ENCODE measurements around the gene PJA1. TPM values are rescaled to one million over a fixed set of nuclear protein-coding genes. Genes with fewer than 3 reads are reported as not detected.

PJA1 gene
- total and polyA plus RNA-seq, 7 donors: 3.5 to 13.4 (median 7.4) TPM

DNA sequence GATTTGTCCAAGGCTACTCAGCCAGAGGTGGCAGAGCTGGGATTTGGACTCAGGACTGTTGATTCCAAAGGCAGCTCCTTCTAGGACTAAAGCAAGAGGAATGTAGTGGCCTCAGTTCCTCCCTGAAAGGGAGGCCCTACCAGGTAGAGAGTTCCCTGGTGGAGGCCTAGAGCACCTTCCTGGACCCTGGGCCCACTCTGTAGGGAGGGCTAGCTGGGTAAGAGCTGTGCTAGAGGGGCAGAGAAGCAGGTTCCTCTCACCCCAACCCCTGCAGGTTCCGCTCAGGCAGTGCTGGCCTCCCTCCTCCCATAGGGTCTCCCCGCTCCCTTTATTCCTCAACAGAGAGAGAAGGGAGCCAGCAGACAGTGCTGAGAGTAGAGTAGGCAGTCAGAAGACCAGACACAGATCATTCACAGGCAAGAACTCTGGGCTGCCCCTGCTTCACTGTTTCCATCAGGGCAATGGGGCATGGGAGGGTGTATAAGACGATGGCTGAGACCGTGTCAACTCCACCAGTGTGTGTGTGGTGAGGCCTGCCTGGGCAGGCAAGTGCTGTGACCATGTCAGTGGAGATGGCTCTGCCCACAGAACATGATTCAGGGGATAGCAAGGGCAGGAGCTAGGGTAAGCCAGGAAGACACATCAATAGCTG lies 12.4 kb upstream of the PJA1 start:
- intact Hi-C loops (cut with DNase I): no loop called here
- no peaks in the 10 kb centered on the region for H3K9me3 ChIP-seq
- ATAC-seq (no peak), DNase-seq (no peak)
- TF ChIP-seq, protein P1, sequence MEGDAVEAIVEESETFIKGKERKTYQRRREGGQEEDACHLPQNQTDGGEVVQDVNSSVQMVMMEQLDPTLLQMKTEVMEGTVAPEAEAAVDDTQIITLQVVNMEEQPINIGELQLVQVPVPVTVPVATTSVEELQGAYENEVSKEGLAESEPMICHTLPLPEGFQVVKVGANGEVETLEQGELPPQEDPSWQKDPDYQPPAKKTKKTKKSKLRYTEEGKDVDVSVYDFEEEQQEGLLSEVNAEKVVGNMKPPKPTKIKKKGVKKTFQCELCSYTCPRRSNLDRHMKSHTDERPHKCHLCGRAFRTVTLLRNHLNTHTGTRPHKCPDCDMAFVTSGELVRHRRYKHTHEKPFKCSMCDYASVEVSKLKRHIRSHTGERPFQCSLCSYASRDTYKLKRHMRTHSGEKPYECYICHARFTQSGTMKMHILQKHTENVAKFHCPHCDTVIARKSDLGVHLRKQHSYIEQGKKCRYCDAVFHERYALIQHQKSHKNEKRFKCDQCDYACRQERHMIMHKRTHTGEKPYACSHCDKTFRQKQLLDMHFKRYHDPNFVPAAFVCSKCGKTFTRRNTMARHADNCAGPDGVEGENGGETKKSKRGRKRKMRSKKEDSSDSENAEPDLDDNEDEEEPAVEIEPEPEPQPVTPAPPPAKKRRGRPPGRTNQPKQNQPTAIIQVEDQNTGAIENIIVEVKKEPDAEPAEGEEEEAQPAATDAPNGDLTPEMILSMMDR (IDR thresholded peaks at IDR 0.05): no peak
- no peak overlapping the region for H3K27ac ChIP-seq
- H3K36me3 ChIP-seq (ENCODE audit: insufficient read depth in 1 of 2, low read depth in 1 of 2): no peaks in the 10 kb centered on the region
- no peaks in the 10 kb centered on the region for H3K4me1 ChIP-seq
- peaks cover 0 to 32% (median 0%) of the 10 kb centered on the region in 3 donors for H3K27me3 ChIP-seq (ENCODE audit: insufficient read depth in 3 of 3, low read length in 2 of 3)
- no peak overlapping the region for H3K4me3 ChIP-seq
- WGBS, 3 donors: 88 to 100% (median 94%) methylated on average over 4 of the region's 4 CpGs

DNA sequence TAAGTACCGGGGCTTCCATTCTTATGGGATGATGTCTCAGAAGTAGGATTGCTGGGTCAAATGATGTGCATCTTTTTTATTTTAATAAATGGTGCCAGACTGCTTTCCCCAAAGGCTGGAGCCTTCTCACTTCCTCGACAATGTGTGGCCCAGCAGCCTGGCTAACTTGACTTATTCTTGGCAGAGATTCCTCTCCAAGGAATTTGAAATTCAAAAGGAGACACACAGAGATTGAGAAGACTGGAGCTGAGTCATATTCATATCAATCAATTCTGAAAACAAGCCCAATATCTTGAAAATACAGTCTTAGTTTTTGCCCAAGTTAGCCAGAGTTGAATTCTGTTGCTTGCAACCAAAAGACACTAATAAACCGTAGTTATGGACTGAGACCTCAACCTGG lies 10.8 kb upstream of the PJA1 start:
- Histone ChIP-seq H3K27me3 (ENCODE audit: insufficient read depth in 3 of 3, low read length in 2 of 3) (peaks cover 0 to 30% (median 0%) of the 10 kb centered on the region in 3 donors), H3K4me1 (no peaks in the 10 kb centered on the region), H3K4me3 (no peak overlapping the region), H3K36me3 (ENCODE audit: insufficient read depth in 1 of 2, low read depth in 1 of 2) (no peaks in the 10 kb centered on the region), H3K27ac (no peak overlapping the region), H3K9me3 (no peaks in the 10 kb centered on the region)
- intact Hi-C loops (cut with DNase I): no loop called here
- TF ChIP-seq, protein P1 (IDR thresholded peaks at IDR 0.05): no peak
- ATAC-seq: no peak
- WGBS, 3 donors: 61 to 76% (median 68%) methylated on average over 3 of the region's 3 CpGs
- no peak for DNase-seq

DNA sequence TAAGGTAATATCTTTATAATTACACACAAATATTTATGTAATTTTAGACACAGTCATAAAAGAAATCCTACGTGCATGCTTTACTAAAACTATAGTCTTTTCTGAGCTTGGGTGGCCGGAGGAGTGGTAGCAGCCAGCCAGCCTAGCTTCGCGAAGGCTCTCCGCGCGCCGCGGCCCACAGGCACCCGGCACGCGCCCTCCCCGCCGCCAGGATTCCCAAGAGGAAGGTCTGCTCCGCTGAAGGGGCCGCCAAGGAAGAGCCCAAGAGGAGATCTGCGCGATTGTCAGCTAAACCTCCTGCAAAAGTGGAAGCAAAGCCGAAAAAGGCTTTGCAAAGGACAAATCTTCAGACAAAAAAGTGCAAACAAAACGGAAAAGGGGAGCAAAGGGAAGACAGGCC lies 8.7 kb upstream of the PJA1 start:
- intact Hi-C loops (cut with DNase I): no loop called here
- no peak overlapping the region for H3K4me3 ChIP-seq
- H3K27me3 ChIP-seq (ENCODE audit: insufficient read depth in 3 of 3, low read length in 2 of 3): peaks cover 0 to 15% (median 0%) of the 10 kb centered on the region in 3 donors
- H3K36me3 ChIP-seq (ENCODE audit: insufficient read depth in 1 of 2, low read depth in 1 of 2): no peaks in the 10 kb centered on the region
- no peak overlapping the region for H3K27ac ChIP-seq
- no peaks in the 10 kb centered on the region for H3K4me1 ChIP-seq
- WGBS, 3 donors: 58 to 60% (median 59%) methylated on average over 20 of the region's 20 CpGs
- TF ChIP-seq, protein P1 (IDR thresholded peaks at IDR 0.05): no peak
- peaks cover 3% of the 10 kb centered on the region for H3K9me3 ChIP-seq
- ATAC-seq: no peak
- DNase-seq: no peak

DNA sequence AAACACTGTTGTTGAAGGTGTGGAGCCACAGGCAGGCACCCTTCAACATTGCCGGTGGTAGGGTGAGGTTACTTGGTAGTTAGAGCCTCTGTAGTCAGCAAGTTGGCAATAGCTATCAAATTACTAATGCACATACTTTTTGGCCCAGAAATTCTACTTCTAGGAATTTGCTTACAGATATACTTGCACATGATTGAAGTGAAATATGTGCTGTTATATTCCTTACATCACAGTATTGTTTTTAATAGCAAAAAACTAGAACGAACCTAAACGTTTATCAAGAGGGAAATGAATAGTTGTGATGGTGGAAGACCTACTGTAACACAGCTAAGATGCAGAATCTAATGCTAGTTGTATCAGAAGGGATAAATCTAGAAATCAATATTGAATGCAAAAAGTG lies 7.7 kb upstream of the PJA1 start:
- Histone ChIP-seq H3K27me3 (ENCODE audit: insufficient read depth in 3 of 3, low read length in 2 of 3) (peaks cover 0 to 11% (median 0%) of the 10 kb centered on the region in 3 donors), H3K27ac (no peak overlapping the region), H3K4me3 (no peak overlapping the region), H3K9me3 (peaks cover 6% of the 10 kb centered on the region), H3K36me3 (ENCODE audit: insufficient read depth in 1 of 2, low read depth in 1 of 2) (no peaks in the 10 kb centered on the region), H3K4me1 (no peaks in the 10 kb centered on the region)
- ATAC-seq (no peak), DNase-seq (no peak)
- TF ChIP-seq, protein P1 (IDR thresholded peaks at IDR 0.05): no peak
- 60 to 73% (median 63%) methylated on average over 3 of the region's 3 CpGs for WGBS, 3 donors
- intact Hi-C loops (cut with DNase I): no loop called here

DNA sequence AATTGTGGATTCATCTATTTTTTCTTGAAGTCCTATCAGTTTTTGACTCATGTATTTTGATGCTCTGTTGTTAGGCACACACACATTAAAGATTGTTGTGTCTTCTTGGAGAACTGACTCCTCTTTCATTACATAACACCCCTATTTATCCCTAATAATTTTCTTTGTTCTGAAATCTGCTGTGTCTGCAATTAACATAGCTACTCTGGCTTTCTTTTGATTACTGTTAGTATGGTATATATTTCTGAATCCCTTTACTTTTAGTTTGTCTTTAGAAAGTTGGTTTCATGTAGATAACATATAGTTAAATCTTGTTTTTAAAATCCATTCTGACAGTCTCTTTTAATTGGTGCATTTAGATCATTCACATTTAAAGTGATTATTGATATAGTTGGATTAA lies 5.1 kb upstream of the PJA1 start:
- TF ChIP-seq, protein P1 (IDR thresholded peaks at IDR 0.05): no peak
- no peak for ATAC-seq
- intact Hi-C loops (cut with DNase I): no loop called here
- no peak for DNase-seq
- H3K36me3 ChIP-seq (ENCODE audit: insufficient read depth in 1 of 2, low read depth in 1 of 2): no peaks in the 10 kb centered on the region
- H3K9me3 ChIP-seq: peaks cover 6% of the 10 kb centered on the region
- H3K4me1 ChIP-seq: no peaks in the 10 kb centered on the region
- no peak overlapping the region for H3K4me3 ChIP-seq
- peaks cover 0 to 4% (median 0%) of the 10 kb centered on the region in 3 donors for H3K27me3 ChIP-seq (ENCODE audit: insufficient read depth in 3 of 3, low read length in 2 of 3)
- H3K27ac ChIP-seq: no peak overlapping the region
